ENCODE measurements around the gene SLC12A7.
"Not testable (repeated sequence)": the region's sequence is repeated elsewhere in the genome, so short reads cannot be mapped to it uniquely, and the experiment has no call there.

Gene SLC12A7

DNA sequence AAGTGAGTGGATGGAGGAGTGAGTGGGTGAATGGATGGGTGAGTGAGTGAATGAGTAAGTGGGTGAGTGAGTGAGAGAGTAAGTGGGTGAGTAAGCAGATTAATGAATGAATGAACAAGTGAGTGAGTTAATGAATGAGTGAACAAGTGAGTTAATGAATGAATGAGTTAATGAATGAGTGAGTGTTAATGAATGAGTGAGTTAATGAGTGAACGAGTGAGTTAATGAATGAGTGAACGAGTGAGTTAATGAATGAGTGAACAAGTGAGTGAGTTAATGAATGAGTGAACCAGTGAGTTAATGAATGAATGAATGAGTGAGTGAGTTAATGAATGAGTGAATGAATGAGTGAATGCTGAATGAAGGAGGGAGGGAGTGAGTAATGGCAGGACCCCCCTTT is 76.9 kb downstream of the SLC12A7 start:
- DNase-seq (ENCODE audit: low spot score) = no peak

DNA sequence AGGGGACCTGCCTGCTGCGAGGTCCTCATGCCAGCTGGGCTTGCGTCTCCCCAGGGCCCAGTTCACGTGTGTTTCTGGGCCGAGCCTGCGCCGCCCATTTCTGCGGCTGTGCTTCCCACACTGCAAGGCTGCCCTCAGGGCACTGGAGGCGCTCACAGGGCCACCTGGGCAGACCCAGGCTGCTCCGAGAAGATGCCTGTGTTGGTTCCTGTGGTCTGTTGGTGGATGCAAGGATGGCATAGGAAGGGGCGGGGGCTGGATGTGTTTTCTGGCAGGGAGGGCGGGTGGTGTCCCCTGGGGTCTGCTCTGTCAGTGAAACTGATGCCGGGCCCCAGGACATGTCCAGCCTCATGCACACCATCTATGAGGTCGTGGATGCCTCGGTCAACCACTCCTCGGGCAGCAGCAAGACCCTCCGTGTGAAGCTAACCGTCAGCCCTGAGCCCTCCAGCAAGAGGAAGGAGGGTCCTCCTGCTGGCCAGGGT is 77.4 kb downstream of the SLC12A7 start:
- no peak for DNase-seq (ENCODE audit: low spot score)

DNA sequence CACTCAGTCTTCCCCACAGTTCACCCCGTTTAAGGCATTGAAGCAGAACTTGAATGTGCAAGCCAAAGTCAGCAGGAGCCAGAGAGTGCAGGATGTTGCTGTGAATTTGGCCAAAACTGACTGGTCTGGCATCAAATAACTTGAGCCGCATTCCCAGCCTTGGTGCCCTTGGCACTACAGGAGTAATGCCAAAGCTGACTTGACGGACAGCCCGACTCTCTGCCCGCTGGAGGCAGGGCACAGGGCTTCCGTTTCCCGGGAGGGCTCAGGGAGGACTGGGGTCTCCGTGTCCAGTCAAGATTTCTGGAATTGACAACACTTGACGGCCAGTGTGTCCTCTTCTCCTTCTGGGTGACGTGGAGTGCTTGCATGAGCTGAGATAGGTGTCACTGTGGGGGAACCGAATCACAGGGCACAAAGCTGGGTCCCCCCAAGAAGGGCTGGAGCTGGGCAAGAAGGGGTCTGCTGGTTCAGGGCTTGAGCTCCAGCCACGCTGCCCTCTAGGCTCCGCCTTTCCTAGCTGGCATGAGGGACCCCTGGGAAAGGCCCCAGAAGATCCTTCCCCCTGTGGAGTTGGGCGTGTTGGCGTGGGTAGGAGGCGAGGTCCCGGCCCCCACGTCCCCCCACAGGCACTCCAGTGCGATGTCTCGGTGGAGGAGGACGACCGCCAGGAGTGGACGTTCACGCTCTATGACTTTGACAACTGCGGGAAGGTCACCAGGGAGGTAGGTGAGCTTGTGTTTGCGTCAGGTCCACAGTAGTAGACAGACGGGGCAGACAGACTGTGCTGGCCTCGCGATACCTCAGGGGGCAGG is 78.0 kb downstream of the SLC12A7 start:
- no peak for DNase-seq (ENCODE audit: low spot score)

DNA sequence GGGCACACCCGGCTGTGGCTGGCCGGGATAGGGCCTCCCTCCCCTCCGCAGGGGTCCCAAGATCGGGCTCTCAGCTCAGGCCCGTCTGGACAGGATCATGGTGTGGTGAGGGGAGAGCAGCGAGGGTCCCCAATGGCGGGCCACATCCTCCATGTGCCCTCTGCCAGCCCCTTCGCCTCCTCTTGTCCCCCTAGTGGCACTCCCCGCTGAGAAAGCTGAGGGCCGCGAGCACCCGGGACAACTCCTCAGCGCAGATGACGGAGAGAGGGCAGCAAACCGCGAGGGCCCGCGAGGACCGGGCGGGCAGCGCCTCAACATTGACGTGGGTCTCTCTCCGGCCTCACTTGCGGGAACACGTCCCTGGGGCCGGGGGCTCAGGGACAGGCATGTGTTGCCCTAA is 78.7 kb downstream of the SLC12A7 start:
- no peak for DNase-seq (ENCODE audit: low spot score)

DNA sequence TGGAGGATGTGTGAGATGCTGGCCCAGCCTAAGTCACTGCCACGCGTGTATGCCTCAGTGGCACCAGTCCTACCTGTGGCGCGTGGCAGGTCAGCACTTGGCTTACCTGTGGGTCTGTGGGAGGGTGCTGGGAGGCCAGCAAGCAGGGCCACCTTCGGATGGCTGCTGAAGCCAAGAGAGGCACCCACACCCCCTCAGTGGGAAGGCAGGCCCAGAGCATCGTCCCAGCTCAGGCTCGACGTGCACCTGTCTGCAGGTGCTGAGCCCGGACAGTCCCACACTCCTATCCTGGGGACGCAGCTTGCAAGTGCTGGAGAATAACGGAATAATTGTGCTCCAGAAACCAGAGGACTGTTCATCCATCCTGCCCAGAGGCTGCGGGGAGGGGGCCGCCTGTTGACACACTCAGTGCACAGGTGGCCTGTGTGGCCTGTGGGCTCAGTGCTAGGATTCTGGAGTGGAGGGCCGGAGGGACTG is 79.3 kb downstream of the SLC12A7 start:
- DNase-seq (ENCODE audit: low spot score) = no peak

DNA sequence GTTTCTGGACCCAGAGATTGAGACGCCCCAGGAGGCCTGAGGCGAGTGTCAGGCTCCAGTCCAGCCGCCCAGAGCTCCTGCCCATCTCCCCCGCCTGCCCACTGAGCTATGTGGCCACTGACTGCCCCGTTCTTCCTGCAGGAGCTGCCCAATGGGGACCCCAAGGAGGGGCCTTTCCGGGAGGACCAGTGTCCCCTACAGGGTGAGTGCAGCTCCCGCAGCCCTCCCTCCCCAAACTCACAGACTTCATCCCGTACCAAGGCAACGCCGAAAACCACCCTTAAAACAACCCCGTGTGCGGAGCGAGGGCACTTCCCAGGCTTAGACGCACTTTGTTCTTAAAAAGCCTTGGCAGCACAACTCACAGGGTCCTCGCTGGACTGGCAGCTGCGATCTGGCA is 79.9 kb downstream of the SLC12A7 start:
- DNase-seq (ENCODE audit: low spot score) = no peak

DNA sequence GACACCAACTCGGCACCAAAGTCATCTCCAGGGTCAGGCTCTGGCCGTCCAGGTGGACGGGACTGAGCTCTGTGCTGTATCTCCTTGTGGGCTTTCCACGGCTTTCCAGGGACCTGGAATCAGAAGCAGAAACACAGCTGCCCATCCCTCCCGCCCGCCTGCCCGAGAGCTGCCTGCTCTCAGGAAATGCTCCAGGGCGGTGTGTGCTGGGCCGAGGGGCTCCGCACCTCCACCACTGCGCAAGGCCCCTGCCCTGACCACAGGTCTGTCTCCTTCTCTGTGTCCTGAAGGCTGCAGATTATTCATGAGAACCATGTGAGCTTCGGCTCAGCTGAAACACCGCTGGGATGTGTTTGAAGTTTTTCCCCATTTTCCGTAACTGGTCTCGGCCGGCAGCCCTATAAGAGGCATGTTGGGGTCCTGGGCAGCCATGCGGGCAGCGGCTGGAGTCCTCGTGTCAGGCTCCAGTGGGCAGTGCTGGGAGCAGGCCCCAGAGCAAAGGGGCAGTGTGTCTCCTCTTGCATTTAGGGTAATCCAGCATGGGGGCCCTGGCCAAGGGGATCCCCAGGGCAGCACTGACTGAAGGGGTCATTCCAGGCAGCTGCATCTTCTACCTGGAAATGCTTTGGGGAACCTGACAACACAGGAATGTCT is 80.4 kb downstream of the SLC12A7 start:
- DNase-seq (ENCODE audit: low spot score) = no peak

DNA sequence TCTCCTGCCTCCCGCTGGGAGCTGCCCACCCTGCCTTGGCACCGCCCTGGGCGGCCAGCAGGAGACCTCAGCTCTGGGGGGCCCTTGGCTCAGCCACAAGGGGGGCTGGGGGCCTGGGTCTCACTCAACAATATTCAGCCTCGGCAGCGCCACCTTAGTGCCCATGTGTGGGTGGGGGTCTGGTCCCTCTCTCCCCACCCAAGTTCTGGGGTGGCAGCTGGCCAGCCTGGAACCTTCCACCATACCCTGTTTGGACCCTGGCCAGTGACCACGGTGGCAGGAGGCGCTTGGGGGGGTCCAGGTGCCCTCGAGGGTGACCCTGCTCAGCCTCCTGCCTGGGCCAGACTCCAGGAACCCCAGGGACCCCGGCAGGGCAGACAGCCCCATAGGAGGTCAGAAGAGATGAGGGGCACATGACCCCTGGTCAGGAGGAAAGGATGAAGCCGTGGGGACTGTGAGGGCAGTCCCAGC is 81.0 kb downstream of the SLC12A7 start:
- no peak for DNase-seq (ENCODE audit: low spot score)

DNA sequence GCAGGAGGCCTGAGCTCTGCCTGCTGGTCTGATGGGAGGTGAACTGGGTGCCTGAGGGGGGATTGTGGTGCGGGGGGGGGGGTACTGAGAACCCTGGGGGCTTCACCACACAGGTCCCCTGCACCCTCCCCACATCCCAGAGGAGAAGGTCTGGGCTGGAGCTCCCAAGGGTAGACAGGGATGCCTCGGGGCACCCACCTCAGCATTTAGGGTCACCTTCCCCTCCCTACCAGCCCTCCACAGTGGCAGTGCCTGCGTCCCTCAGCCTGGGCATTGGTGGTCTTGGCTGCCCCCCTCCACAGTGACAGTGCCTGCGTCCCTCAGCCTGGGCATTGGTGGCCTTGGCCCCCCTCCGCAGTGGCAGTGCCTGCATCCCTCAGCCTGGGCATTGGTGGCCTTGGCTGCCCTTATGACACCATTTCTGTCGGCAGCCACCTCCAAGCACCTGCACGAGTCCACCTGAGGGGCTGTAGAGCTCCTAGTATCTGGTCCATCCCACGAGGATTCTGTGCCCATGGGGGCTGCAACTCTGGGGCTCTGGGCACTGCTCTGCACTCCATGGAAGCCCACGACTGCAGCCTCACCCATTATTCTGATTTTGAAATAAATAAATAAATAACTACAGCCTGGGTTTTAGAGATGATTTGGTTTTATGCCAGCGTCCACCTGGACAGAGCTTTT is 81.8 kb downstream of the SLC12A7 start:
- no peak for DNase-seq (ENCODE audit: low spot score)

DNA sequence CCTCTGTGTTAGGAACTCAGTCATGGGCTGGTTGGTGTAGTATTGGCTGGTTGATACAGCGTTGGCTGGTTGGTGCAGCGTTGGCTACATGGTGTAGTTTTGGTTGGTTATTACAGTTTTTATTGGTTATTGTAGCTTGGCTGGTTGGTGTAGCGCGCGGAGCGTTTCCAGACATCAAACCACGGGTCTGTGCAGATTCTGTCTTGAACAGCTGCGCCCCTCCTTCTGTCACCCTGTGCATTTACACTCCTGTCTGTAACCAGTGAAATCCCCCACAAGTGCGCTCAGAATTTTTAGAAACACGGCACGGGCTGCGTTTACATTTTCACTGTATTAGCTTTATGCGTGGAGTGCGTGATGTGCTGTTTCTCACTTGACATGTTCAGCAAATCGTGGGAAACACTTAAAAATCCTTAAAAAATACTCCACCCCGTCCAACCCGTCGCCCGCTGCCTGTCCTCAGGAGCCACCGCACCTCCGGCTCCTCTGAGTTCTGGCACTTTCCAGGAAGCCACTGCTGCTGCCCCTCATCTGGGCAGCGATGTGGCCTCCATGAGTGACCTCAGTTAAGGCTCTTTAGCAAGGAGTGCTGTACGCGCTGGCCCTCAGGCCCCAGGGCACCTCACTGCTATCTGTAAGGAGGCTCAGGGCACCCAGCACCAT is 82.5 kb downstream of the SLC12A7 start:
- DNase-seq (ENCODE audit: low spot score) = no peak

DNA sequence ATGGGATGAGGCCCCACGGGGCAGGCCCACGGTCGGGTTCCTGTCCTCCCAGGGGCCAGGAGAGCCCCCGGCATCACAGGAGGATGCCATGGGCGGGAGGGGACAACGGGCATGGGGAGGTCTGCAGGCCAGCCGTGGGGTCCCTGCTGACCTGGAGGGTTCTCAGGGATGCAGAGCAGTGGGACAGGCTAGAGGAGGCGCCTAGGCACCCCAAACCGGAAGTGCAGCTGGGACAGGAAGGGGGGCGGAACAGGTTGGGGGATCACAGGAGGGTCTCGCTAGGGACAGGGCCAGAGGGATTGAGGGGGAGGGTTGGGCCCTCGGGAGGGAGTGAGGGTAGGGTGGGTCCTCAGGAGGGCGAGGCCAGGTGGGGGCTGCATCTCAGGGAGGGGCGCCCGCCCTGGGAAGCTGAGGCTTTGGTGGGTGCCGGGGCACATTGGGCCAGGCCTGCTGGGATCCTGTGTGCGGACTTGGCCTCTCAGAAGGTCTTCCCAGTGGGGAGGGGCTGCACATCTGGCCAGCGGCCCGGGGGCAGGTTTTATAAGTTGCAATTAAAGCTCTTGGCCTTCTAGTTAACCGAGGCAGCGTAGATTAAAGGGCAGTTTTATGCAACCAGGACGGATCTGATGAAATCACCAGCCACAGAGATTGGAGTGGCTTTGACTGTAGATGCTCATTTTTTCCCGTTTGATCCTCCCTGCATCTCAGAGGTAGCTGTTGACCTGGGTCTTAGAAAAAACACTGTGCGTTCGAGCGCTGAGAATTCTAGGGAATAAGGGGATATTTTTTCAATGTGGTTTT is 83.2 kb downstream of the SLC12A7 start:
- DNase-seq (ENCODE audit: low spot score) = no peak

DNA sequence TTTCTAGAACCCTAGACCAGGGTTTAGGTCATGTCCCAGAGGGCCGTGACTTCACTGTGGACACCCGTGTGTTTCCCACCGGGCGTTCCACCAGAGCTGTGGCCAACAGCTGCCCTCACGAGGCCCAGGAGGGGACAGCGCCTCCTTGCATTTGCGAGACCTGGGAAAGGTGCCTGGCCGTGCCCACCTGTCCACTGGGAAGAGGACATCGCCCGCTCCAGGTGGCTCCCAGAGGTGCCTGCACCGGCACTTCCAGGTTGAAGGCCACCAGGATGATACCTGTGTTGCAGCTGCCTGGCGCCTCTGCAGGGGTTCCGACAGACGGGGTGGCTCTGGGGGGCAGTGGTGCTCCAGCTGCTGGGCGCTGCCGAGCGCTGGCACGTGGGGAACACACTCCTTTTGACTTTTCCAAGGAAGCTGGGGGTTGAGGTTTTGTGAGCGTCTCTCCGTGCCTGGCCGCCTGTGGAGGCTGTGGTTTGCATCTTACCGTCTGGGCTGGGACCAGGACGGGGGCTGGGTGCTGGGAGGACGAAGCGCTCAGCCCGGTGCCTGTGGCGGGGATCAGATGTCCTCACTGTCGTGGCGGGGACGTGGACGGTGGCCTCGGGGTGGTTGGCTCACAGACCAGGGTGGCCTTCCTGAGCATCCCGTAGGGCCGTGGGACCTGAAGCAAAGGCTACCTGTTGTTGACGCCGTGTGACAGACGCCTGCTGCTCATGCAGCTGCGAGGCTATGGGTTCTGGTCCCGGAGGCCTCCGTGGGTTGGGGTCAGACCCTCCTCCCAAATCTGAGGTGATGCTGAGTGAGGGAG is 84.0 kb downstream of the SLC12A7 start:
- DNase-seq (ENCODE audit: low spot score) = no peak

DNA sequence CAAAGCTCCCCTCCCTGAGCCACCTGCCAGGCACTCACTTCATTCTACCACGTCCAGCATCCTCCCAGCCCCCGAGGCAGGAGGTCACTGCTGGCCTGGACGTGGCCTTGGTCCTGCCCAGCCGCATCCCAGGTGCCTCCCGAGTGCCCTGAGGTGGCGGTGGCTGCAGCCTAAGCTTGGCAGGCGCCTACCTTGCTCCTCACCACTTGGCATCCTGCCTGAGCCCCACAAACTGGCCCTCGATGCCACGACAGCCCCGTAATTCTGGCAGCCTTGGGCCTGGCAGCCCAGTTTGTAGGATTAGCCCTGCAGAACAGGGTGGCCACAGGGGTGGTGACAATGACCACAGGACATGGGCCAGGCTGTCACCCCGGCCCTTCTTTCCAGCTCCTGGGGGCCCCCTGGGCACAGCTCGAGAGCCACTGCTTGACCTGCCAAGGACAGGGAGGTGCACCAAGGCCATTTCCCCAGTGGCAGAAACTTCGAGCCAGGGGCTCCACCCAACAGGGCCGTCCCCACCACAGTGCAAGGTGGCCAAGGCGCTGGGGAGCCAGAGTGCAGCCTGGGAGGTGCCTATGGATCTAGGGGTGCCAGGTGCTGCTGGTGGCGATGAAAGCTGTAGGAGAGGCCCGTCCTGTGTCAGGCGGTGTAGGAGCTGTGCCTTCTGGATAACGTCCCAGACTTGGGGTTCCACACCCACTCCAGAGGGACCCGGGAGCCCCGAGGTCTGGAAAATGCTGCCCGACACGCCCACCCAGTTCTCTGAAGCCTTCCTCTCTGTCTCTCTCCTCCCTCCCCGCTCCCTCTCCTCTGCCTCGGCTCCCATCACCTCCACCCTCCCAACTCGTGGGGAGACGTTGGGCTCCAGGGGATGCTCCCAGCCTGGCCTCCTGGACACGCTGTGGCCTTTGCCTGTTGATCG is 84.9 kb downstream of the SLC12A7 start:
- no peak for DNase-seq (ENCODE audit: low spot score)

DNA sequence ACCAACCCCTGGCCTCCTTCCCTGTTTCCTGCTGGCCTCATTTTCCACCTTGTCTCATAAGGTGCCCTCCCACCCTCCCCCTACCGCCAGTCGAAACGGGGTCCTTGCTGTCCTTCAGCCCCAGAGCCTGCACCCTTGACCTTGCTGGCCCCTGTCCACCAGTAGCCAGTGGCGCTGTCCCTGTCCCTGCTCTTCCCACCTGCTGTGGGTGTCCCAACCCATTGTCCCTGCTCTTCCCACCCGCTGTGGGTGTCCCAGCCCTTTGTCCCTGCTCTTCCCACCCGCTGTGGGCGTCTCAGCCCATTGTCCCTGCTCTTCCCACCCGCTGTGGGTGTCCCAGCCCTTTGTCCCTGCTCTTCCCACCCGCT is 89.9 kb downstream of the SLC12A7 start:
- DNase-seq (ENCODE audit: low spot score) = not testable (repeated sequence)

DNA sequence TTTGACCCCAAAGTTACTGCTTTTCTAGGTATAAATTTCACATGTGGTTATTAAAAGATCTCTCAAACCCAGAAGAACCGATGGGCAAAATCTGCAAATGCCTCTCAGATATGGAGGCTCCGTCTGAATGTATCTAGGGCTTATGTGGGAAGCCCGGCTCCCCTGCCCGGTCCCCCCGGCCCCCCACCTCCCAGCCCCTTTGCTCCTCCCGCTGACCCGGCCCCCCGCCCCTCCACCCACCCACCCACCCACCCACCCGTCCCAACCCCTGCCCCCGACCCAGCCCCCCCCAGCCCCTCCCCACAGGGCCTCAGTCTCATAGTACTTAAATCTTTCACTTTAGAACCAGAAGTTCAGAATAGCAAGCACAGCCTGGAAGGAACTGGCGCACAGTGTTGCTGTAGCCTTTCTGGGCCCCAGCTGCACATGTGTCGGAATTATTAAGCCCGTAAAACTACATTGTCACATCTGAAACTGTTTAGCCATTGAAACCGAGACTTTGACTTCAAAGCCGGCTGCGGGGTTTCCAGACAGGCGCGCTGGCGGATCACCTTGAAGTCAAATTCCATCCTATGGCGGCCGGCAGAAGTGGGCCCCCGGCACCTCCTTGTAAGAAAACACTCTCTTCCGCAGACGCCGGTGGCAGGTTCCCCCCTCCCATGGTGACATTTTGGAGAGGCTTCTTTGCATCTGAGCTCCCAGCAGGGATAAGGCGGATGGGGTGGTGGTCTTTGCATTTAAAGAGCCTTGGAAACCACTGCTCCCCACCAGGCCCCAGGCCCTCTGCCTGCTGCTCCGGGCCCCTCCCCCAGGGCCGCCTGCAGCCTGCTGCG is 90.5 kb downstream of the SLC12A7 start:
- DNase-seq (ENCODE audit: low spot score) = peak; percentile 78

DNA sequence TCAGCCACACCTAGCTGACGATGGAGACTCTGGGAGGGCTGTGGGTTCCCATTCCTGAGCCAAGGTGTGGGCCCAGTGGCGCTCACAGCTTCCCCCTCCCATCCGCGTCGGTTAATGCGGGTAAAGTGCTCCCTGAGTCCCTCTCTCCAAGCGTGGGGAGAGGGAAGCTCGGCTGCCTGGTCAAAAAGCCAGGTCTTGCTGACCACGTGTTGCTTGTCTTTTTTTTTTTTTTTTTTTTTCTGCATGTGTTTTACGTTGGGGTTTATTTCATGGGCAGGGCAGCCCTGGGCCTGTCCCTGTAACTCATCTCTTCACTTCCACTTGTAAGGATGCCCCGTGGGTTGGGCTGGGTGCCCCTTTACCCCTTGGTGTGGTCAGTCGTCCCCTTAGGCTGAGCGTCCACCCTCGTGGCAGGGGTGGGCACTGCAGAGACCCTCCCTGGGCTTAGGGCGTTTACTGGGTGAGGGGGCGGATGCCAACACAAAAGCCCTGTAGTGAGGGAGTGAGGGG is 91.4 kb downstream of the SLC12A7 start:
- DNase-seq (ENCODE audit: low spot score) = no peak

DNA sequence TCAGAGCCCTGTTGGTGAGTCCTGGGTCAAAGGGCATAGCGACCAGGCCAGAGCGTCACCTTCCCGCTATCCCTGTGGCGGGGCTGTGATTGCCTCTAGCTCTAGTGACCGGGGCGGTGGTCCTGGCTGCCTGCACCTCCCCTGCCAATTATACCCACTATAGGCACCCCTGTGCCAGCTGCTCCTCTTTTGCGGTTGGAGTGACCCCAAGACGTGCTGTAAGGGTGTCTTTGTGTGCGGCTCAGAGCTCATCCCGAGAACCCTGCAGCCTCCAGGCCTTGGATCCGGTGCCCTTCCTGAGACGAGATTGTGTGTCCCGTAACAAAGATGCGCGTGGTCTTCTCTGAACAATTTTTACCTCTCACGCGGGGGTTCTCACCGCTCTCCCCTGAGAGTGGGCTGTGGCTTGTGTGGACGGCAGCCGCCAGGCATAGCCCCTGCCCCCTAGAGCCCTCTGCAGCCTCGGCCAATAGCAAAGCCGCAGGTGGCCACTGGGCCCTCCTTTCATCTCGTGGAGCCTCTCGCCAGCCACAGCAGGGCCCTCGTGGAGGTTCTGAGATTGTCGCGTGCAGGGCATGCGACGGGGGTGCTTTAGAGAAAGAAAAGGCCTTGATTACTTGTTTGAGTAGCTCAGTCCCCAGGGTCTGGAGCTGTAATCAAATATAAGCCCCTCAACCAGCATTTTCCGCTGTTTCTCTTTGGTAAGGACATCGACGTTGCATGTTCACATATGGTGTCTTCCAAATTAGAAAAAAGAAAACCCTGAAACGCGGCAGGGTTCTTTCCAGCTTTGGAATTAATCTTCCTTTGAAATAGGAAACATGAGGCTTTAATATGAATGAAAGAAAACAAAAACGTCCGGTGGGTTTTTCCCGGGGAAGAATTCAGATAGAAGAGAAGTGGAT is 92.6 kb downstream of the SLC12A7 start:
- no peak for DNase-seq (ENCODE audit: low spot score)

All from iPS-NIHi11 (cell line).